ENCODE measurements around the gene NCOA1.
"Not testable (repeated sequence)": the region's sequence is repeated elsewhere in the genome, so short reads cannot be mapped to it uniquely, and the experiment has no call there.

NCOA1 gene

GRCh38 chr2:24533574-24533973 is 42.5 kb downstream of the NCOA1 start:
- DNase-seq (ENCODE audit: low read depth in 1 of 2, low spot score in 1 of 2) = not testable (repeated sequence)

- no peak for DNase-seq (ENCODE audit: low read depth in 1 of 2, low spot score in 1 of 2)
Measured at GRCh38 chr2:24538720-24539119, 47.7 kb downstream of the NCOA1 start.

- no peak for DNase-seq (ENCODE audit: low read depth in 1 of 2, low spot score in 1 of 2)
Measured at GRCh38 chr2:24539258-24539657, 48.2 kb downstream of the NCOA1 start.

GRCh38 chr2:24540011-24540477 is 49.0 kb downstream of the NCOA1 start:
- DNase-seq (ENCODE audit: low read depth in 1 of 2, low spot score in 1 of 2) = no peak

GRCh38 chr2:24541621-24542020 is 50.6 kb downstream of the NCOA1 start:
- DNase-seq (ENCODE audit: low read depth in 1 of 2, low spot score in 1 of 2) = no peak

GRCh38 chr2:24542269-24542872 is 51.3 kb downstream of the NCOA1 start:
- no peak for DNase-seq (ENCODE audit: low read depth in 1 of 2, low spot score in 1 of 2)

GRCh38 chr2:24543252-24543651 is 52.2 kb downstream of the NCOA1 start:
- no peak for DNase-seq (ENCODE audit: low read depth in 1 of 2, low spot score in 1 of 2)

- no peak for DNase-seq (ENCODE audit: low read depth in 1 of 2, low spot score in 1 of 2)
Measured at GRCh38 chr2:24544456-24545115, 53.5 kb downstream of the NCOA1 start.

GRCh38 chr2:24546669-24547068 is 55.6 kb downstream of the NCOA1 start:
- DNase-seq (ENCODE audit: low read depth in 1 of 2, low spot score in 1 of 2) = no peak

GRCh38 chr2:24548058-24548457 is 57.0 kb downstream of the NCOA1 start:
- no peak for DNase-seq (ENCODE audit: low read depth in 1 of 2, low spot score in 1 of 2)

GRCh38 chr2:24550301-24550700 is 59.2 kb downstream of the NCOA1 start:
- DNase-seq (ENCODE audit: low read depth in 1 of 2, low spot score in 1 of 2) = not testable (repeated sequence)

- no peak for DNase-seq (ENCODE audit: low read depth in 1 of 2, low spot score in 1 of 2)
Measured at GRCh38 chr2:24551016-24551415, 60.0 kb downstream of the NCOA1 start.

- DNase-seq (ENCODE audit: low read depth in 1 of 2, low spot score in 1 of 2) = no peak
Measured at GRCh38 chr2:24552836-24553235, 61.8 kb downstream of the NCOA1 start.

- DNase-seq (ENCODE audit: low read depth in 1 of 2, low spot score in 1 of 2) = no peak
Measured at GRCh38 chr2:24558781-24559472, 67.9 kb downstream of the NCOA1 start.

- DNase-seq (ENCODE audit: low read depth in 1 of 2, low spot score in 1 of 2) = no peak
Measured at GRCh38 chr2:24559473-24560113, 68.5 kb downstream of the NCOA1 start.

- DNase-seq (ENCODE audit: low read depth in 1 of 2, low spot score in 1 of 2) = no peak
Measured at GRCh38 chr2:24565537-24565936, 74.5 kb downstream of the NCOA1 start.

- no peak for DNase-seq (ENCODE audit: low read depth in 1 of 2, low spot score in 1 of 2)
Measured at GRCh38 chr2:24566209-24566608, 75.2 kb downstream of the NCOA1 start.

GRCh38 chr2:24566630-24567029 is 75.6 kb downstream of the NCOA1 start:
- no peak for DNase-seq (ENCODE audit: low read depth in 1 of 2, low spot score in 1 of 2)

GRCh38 chr2:24568551-24568950 is 77.5 kb downstream of the NCOA1 start:
- no peak for DNase-seq (ENCODE audit: low read depth in 1 of 2, low spot score in 1 of 2)

GRCh38 chr2:24569565-24569964 is 78.5 kb downstream of the NCOA1 start:
- not testable (repeated sequence) for DNase-seq (ENCODE audit: low read depth in 1 of 2, low spot score in 1 of 2)

- DNase-seq (ENCODE audit: low read depth in 1 of 2, low spot score in 1 of 2) = no peak
Measured at GRCh38 chr2:24570225-24570624, 79.2 kb downstream of the NCOA1 start.
